GM15510 (cell line): ENCODE results near the gene HHIPL2.

Source experiments
- POLR2A ChIP-seq: IDR thresholded peaks from 3 replicates; pipeline ENCODE4 v1.6.1; 2011; ENCODE audit warnings: borderline replicate concordance; ENCODE audit not compliant: insufficient read length; ENCODE audit errors: extremely low read depth

Gene HHIPL2

DNA sequence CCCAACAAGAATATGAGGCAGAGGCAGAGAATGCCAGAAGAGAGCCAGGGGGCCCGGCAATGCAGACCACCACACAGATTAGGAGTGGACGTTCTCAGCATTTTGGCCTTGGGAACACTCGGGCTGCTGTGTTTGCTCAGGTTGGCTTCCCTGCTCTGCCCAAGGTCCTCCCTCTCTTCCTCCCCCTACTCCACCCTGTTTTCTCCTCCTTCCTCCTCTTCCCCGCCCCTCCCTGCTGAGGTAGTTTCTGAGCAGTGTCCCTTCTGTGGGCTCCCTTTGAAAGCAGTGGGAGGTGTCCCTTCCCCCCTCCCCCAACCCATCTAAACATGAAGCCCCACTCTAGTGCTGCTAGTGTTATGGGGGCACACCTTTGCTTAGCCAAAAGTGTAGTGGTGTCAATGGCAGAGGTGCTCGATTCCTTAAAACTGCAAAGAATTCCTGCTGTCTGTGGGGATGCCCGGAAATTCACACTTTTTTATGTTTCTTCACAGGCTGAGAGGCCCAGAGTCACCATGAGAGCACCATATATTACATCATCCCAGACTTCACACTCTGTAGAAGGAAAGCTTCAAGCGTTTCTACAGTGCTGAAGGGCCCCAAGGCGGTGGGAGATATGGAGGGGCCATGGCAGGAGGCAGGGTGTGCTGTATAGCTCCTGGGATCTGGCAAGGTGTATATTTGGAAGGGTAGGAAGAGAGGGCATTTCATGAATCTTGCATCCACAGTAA is at the start of gene HHIPL2:
Gene HHIPL2, minus strand, starts transcription at position 161 of the 728 bp plus-strand sequence. Its CDS starts 60 bp downstream, at position 101.
- TF ChIP-seq POLR2A, result no peak

DNA sequence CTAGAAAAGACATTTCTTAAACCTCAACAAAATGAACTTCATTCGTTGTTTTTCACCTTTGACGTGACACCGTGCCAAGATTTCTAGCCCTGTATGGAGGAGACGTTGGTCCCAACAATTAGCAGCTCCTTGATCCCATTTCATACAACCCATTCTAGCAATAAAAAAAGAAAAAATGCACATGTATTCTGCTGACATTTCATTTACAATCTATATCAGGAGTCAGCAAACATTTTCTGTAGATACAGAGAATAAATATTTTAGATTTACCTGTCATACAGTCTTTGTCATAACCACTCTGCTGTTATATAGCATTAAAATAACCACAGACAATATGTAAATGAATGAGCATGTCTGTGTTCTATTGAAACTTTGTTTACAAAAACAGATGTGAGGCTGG is 48.8 kb upstream of the HHIPL2 start:
- TF ChIP-seq POLR2A, result no peak

DNA sequence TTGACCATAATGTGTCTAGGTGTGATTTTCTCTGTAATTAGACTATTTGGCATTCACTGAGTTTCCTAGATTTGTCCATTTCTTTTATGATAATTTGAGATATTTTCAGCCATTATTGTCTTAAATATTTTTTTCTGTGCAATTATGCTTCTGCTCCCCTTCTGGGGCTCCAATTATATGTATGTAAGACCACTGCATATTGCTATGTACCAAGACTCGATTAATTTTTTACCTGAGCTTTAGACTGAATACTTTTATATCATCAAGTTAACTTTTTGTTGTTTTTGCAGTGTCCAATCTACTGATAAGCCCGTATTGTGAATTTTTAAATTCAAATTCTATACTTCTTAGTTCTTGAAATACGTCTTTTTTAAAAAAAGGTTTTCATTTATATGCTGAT is 46.9 kb upstream of the HHIPL2 start:
- no peak for TF ChIP-seq POLR2A

GRCh38 chr1:222592171-222592570 is 44.3 kb upstream of the HHIPL2 start:
- TF ChIP-seq POLR2A, result no peak

DNA sequence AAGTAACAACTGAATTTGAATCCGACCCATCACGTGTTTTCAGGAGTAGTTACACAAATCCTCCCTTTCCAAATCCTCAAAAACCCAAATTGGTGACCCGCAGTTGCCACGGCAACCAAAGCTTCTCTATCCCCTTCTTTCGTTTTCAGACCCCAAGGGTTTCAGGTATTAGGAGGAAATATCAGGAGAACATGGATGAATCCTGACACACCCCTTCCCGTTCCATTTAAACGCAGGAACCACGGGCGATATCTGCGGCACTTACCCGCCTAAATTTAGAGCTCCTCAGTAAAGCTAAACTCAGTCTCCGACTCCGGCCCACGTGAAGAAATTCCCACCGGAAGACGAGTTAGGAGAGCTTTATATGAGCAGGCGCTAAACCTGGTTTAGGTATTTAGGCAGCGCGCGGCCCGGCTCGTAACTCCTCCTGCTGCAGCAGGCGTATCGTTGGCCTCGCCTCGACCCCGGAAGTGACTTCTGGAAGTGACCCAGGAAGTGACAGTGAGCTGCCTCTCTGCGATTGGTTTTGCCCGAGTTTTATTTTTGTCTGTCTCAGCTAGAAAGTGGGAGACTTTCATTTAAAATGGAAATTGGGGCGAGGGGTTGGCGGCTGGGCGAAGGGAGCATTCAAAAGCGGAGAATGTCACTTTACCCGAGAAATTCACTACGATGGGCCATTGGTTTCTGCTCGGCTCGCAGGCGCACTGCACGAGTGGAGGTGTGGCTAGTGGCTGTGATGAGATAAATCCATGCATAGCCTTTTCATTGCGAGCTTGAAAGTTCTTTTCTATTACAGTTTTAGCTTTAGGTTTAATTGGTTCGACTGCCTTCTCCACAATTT is 41.8 kb upstream of the HHIPL2 start, which contains the start of gene TAF1A:
Gene TAF1A, minus strand, starts transcription at position 472 of the 841 bp plus-strand sequence.
- peak; percentile 69 for TF ChIP-seq POLR2A

- no peak for TF ChIP-seq POLR2A
Measured at GRCh38 chr1:222588135-222588534, 40.2 kb upstream of the HHIPL2 start.

- no peak for TF ChIP-seq POLR2A
Measured at GRCh38 chr1:222586842-222587241, 38.9 kb upstream of the HHIPL2 start.

DNA sequence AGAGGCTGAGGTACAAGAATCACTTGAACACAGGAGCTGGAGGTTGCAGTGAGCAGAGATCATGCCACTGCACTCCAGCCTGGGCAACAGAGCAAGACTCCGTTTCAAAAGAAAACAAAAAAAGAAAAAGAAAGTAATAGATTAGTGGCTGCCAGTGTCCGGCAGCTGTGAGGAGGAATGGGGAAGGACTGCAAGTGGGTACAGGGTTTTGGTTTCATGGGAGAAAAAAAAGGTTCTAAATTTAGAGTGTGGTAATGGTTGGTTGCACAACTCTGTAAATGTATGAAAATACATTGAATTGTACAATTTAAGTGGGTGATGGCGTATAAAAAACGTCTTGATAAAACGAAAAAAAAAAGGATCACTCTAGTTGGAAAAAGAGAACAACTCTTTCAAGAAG is 35.2 kb upstream of the HHIPL2 start:
- no peak for TF ChIP-seq POLR2A

GRCh38 chr1:222582099-222582774 is 34.3 kb upstream of the HHIPL2 start:
- no peak for TF ChIP-seq POLR2A

DNA sequence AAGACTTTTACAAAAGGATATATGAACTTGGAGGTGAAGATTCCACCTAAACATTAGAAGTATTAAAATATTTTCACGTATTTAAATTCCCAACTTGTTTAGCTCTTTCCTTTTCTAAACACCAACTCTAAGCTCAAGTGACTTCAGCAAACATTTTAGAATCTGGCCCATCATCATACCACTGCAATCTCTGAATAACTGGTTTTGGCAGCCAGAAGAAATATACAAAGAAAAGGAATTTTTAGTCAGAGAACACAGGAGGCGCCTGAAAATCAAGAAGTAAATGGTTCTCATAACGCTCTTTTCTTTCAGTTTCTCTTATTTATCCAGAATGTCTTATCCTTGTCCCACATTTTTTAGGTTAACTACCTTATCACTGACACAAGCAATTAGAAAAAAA is 31.4 kb upstream of the HHIPL2 start:
- no peak for TF ChIP-seq POLR2A

- no peak for TF ChIP-seq POLR2A
Measured at GRCh38 chr1:222570837-222571236, 22.9 kb upstream of the HHIPL2 start.

- TF ChIP-seq POLR2A, result no peak
Measured at GRCh38 chr1:222561656-222562055, 13.8 kb upstream of the HHIPL2 start.

DNA sequence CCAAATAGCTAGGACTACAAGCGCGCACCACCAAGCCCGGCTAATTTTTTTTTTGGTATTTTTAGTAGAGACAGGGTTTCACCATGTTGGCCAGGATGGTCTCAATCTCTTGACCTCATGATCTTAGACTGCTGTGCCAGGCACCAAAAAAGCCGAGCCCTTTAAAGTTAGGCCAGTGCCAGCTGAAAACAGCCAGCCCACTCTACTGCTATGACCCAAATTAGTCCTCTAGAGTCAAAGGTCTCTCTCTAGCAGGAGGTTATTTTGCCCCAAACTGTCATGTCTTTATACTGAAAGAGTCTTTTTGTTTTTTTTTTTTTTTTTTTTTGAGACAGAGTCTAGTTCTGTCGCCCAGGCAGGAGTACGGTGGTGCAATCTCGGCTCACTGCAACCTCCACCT is 9.7 kb upstream of the HHIPL2 start:
- no peak for TF ChIP-seq POLR2A

GRCh38 chr1:222557148-222557547 is 9.2 kb upstream of the HHIPL2 start:
- no peak for TF ChIP-seq POLR2A

GRCh38 chr1:222555992-222556615 is 8.2 kb upstream of the HHIPL2 start:
- TF ChIP-seq POLR2A, result no peak

GRCh38 chr1:222554177-222554576 is 6.3 kb upstream of the HHIPL2 start:
- no peak for TF ChIP-seq POLR2A

- no peak for TF ChIP-seq POLR2A
Measured at GRCh38 chr1:222552882-222553281, 5.0 kb upstream of the HHIPL2 start.
